IMR-90 (cell line): ENCODE measurements around the gene TCOF1.

ENCODE experiments used
- CEBPB ChIP-seq: IDR thresholded peaks from 2 replicates; pipeline ENCODE4 v1.6.1; 2012; ENCODE audit warnings: low read depth, low read length, improper control_type of control experiment
- RCOR1 ChIP-seq: IDR thresholded peaks from 2 replicates; pipeline ENCODE4 v1.6.1; 2012; ENCODE audit warnings: mild to moderate bottlenecking, low read length, improper control_type of control experiment; ENCODE audit not compliant: insufficient replicate concordance
- RFX5 ChIP-seq: IDR thresholded peaks from 2 replicates; pipeline ENCODE4 v1.8.0; 2012; ENCODE audit warnings: low read depth, mild to moderate bottlenecking, low read length, moderate library complexity
- TF ChIP-seq, protein P1 (sequence below): conservative IDR thresholded peaks from 2 replicates; pipeline ENCODE4 v1.5.1; 2012; ENCODE audit warnings: mild to moderate bottlenecking, low read depth, low read length, improper control_type of control experiment

GRCh38 chr5:150384701-150385100 lies 27.2 kb downstream of the TCOF1 start:
- TF ChIP-seq RCOR1 (no peak), RFX5 (no peak), CEBPB (no peak)
- TF ChIP-seq, protein P1, sequence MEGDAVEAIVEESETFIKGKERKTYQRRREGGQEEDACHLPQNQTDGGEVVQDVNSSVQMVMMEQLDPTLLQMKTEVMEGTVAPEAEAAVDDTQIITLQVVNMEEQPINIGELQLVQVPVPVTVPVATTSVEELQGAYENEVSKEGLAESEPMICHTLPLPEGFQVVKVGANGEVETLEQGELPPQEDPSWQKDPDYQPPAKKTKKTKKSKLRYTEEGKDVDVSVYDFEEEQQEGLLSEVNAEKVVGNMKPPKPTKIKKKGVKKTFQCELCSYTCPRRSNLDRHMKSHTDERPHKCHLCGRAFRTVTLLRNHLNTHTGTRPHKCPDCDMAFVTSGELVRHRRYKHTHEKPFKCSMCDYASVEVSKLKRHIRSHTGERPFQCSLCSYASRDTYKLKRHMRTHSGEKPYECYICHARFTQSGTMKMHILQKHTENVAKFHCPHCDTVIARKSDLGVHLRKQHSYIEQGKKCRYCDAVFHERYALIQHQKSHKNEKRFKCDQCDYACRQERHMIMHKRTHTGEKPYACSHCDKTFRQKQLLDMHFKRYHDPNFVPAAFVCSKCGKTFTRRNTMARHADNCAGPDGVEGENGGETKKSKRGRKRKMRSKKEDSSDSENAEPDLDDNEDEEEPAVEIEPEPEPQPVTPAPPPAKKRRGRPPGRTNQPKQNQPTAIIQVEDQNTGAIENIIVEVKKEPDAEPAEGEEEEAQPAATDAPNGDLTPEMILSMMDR: no peak
